AG10803 (cell line): ENCODE results near the gene TPK1.

Experiments
- DNase-seq: peaks from one replicate; pipeline ENCODE4 v3.0.0; 2010; ENCODE audit warnings: low read depth
- H3K4me3 ChIP-seq: 2 replicates; pipeline ENCODE4 v1.5.1; 2011; ENCODE audit warnings: mild to moderate bottlenecking, low read length, control low read depth
- TF ChIP-seq, protein P1 (sequence below): conservative IDR thresholded peaks from 2 replicates; pipeline ENCODE4 v1.5.1; 2011; ENCODE audit warnings: mild to moderate bottlenecking, low read length, control low read depth, inconsistent platforms

TPK1 gene

DNA sequence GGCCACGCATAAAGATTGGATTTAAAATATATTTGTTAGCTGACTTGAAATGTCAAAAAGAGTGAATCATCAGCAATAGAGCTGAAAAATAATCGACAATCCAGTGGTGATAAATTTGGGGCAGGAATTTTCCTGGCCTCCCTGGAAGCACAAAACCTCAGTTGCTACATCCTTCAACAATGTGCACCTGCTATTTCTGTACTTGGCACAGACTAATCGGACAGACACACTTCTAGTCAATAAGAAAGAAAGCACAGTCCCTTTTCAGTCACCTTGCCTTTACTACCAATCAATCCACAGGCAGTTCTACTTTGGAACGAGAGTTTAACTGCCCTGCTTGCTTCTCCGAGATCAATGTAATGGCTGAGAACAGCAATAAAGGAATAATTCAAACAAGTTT is 335.6 kb downstream of the TPK1 start:
- H3K4me3 ChIP-seq = no peak overlapping the region
- TF ChIP-seq, protein P1, sequence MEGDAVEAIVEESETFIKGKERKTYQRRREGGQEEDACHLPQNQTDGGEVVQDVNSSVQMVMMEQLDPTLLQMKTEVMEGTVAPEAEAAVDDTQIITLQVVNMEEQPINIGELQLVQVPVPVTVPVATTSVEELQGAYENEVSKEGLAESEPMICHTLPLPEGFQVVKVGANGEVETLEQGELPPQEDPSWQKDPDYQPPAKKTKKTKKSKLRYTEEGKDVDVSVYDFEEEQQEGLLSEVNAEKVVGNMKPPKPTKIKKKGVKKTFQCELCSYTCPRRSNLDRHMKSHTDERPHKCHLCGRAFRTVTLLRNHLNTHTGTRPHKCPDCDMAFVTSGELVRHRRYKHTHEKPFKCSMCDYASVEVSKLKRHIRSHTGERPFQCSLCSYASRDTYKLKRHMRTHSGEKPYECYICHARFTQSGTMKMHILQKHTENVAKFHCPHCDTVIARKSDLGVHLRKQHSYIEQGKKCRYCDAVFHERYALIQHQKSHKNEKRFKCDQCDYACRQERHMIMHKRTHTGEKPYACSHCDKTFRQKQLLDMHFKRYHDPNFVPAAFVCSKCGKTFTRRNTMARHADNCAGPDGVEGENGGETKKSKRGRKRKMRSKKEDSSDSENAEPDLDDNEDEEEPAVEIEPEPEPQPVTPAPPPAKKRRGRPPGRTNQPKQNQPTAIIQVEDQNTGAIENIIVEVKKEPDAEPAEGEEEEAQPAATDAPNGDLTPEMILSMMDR = no peak
- no peak for DNase-seq

GRCh38 chr7:144497282-144497681 is 338.6 kb downstream of the TPK1 start:
- no peak for DNase-seq
- TF ChIP-seq, protein P1 = no peak
- no peak overlapping the region for H3K4me3 ChIP-seq

- H3K4me3 ChIP-seq = no peak overlapping the region
- DNase-seq = no peak
- TF ChIP-seq, protein P1 = no peak
Measured at GRCh38 chr7:144494355-144494754, 341.5 kb downstream of the TPK1 start.

- TF ChIP-seq, protein P1 = no peak
- DNase-seq = no peak
- no peak overlapping the region for H3K4me3 ChIP-seq
Measured at GRCh38 chr7:144489504-144489903, 346.3 kb downstream of the TPK1 start.

DNA sequence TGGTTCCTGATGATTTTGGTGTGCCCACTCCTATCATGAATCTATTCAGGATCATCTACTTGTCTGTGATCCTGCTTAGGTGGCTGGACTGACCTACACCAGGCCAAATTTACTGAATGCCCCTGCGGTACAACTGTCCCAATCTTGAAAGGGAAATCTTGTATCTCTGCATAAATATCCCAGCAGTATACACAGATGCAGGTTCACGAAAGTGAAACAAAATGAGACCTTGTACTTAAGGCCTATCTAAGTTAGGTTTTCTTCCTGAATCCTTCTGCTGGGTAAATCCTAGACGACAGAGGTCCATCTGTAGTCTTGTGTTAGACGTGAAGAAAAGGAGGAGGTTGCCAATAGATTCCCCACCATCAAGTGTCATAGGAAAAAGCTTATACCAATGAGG is 346.9 kb downstream of the TPK1 start:
- no peak for DNase-seq
- H3K4me3 ChIP-seq = no peak overlapping the region
- TF ChIP-seq, protein P1 = no peak

GRCh38 chr7:144487901-144488300 is 348.0 kb downstream of the TPK1 start:
- DNase-seq = no peak
- TF ChIP-seq, protein P1 = no peak
- H3K4me3 ChIP-seq = no peak overlapping the region

DNA sequence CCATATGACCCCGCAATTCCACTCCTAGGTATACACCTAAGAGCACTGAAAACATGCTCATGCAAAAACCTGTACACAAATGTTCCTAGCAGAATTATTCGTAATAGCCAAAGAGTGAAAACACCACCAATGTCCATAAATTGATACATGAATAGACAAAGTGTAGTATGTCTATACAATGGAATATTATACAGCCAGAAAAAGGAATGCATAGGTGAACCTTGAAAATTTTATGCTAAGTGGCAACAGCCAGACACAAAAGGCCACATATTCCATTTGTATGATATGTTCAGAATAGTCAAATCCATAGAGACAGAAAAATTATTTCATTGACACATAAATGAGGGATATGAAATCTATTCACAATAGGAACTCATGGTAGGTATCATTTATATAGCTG is 351.4 kb downstream of the TPK1 start:
- DNase-seq = no peak
- TF ChIP-seq, protein P1 = no peak
- no peak overlapping the region for H3K4me3 ChIP-seq
